Adipocyte (in vitro differentiated cells): ENCODE data around the gene GDA.

ENCODE experiments used
- DNase-seq: peaks from one replicate; pipeline ENCODE4 v3.0.0-alpha.2; 2015; ENCODE audit warnings: low read depth
- H3K27me3 ChIP-seq: replicated peaks from 2 replicates; pipeline ENCODE4 v1.7.0; 2013; ENCODE audit warnings: mild to moderate bottlenecking, low read length, moderate library complexity; ENCODE audit not compliant: control insufficient read depth, insufficient read depth
- H3K36me3 ChIP-seq: 2 replicates; pipeline ENCODE4 v1.7.0; 2013; ENCODE audit warnings: low read length, mild to moderate bottlenecking, moderate library complexity; ENCODE audit not compliant: control insufficient read depth, insufficient read depth, severe bottlenecking
- H3K4me1 ChIP-seq: 2 replicates; pipeline ENCODE4 v1.7.0; 2013; ENCODE audit warnings: mild to moderate bottlenecking, low read length, moderate library complexity; ENCODE audit not compliant: control insufficient read depth, insufficient read depth
- H3K4me3 ChIP-seq: 2 replicates; pipeline ENCODE4 v1.7.0; 2013; ENCODE audit warnings: mild to moderate bottlenecking, low read length, moderate library complexity
- H3K9ac ChIP-seq: 2 replicates; pipeline ENCODE4 v1.7.0; 2013; ENCODE audit warnings: mild to moderate bottlenecking, low read length, moderate library complexity
- H3K9me3 ChIP-seq: 2 replicates; pipeline ENCODE4 v1.7.0; 2013; ENCODE audit warnings: mild to moderate bottlenecking, low read length, moderate library complexity; ENCODE audit not compliant: control insufficient read depth

Gene GDA

GRCh38 chr9:72185561-72185960, 36.3 kb downstream of the GDA start:
- no peak overlapping the region for H3K9ac ChIP-seq
- peaks cover 6% of the 10 kb centered on the region for H3K27me3 ChIP-seq
- no peak for DNase-seq
- H3K4me3 ChIP-seq, result no peak overlapping the region
- no peaks in the 10 kb centered on the region for H3K36me3 ChIP-seq
- H3K4me1 ChIP-seq, result no peaks in the 10 kb centered on the region
- peaks cover 9% of the 10 kb centered on the region for H3K9me3 ChIP-seq

GRCh38 chr9:72187121-72187695, 38.0 kb downstream of the GDA start:
- Histone ChIP-seq H3K9me3 (peaks cover 9% of the 10 kb centered on the region), H3K27me3 (peaks cover 6% of the 10 kb centered on the region), H3K36me3 (no peaks in the 10 kb centered on the region), H3K4me3 (no peak overlapping the region), H3K4me1 (no peaks in the 10 kb centered on the region), H3K9ac (no peak overlapping the region)
- DNase-seq, result no peak

GRCh38 chr9:72188232-72188631, 39.0 kb downstream of the GDA start:
- Histone ChIP-seq H3K9me3 (peaks cover 4% of the 10 kb centered on the region), H3K27me3 (peaks cover 6% of the 10 kb centered on the region), H3K4me3 (no peak overlapping the region), H3K4me1 (no peaks in the 10 kb centered on the region), H3K36me3 (no peaks in the 10 kb centered on the region), H3K9ac (no peak overlapping the region)
- DNase-seq, result no peak

- H3K4me3 ChIP-seq, result no peak overlapping the region
- no peaks in the 10 kb centered on the region for H3K4me1 ChIP-seq
- no peaks in the 10 kb centered on the region for H3K36me3 ChIP-seq
- H3K9me3 ChIP-seq, result no peaks in the 10 kb centered on the region
- no peak for DNase-seq
- peaks cover 1% of the 10 kb centered on the region for H3K27me3 ChIP-seq
- H3K9ac ChIP-seq, result no peak overlapping the region
Measured at GRCh38 chr9:72193478-72193881, 44.2 kb downstream of the GDA start.

GRCh38 chr9:72199238-72199637, 50.0 kb downstream of the GDA start:
- Histone ChIP-seq H3K36me3 (no peaks in the 10 kb centered on the region), H3K27me3 (peaks cover 15% of the 10 kb centered on the region), H3K4me3 (no peak overlapping the region), H3K4me1 (no peaks in the 10 kb centered on the region), H3K9me3 (no peaks in the 10 kb centered on the region), H3K9ac (no peak overlapping the region)
- no peak for DNase-seq

GRCh38 chr9:72200452-72200851, 51.2 kb downstream of the GDA start:
- Histone ChIP-seq H3K9ac (no peak overlapping the region), H3K27me3 (peaks cover 15% of the 10 kb centered on the region), H3K9me3 (no peaks in the 10 kb centered on the region), H3K36me3 (no peaks in the 10 kb centered on the region), H3K4me3 (no peak overlapping the region), H3K4me1 (no peaks in the 10 kb centered on the region)
- no peak for DNase-seq

- no peak for DNase-seq
- H3K9me3 ChIP-seq, result no peaks in the 10 kb centered on the region
- H3K27me3 ChIP-seq, result peaks cover 15% of the 10 kb centered on the region
- H3K4me3 ChIP-seq, result no peak overlapping the region
- H3K9ac ChIP-seq, result no peak overlapping the region
- no peaks in the 10 kb centered on the region for H3K36me3 ChIP-seq
- H3K4me1 ChIP-seq, result no peaks in the 10 kb centered on the region
Measured at GRCh38 chr9:72202009-72202408, 52.8 kb downstream of the GDA start.

- peak; percentile 41 for DNase-seq
- Histone ChIP-seq H3K4me1 (no peaks in the 10 kb centered on the region), H3K9me3 (no peaks in the 10 kb centered on the region), H3K27me3 (peaks cover 15% of the 10 kb centered on the region), H3K4me3 (no peak overlapping the region), H3K9ac (no peak overlapping the region), H3K36me3 (no peaks in the 10 kb centered on the region)
Measured at GRCh38 chr9:72203205-72203803, 54.1 kb downstream of the GDA start.

GRCh38 chr9:72204062-72204461, 54.8 kb downstream of the GDA start:
- no peaks in the 10 kb centered on the region for H3K36me3 ChIP-seq
- H3K9me3 ChIP-seq, result no peaks in the 10 kb centered on the region
- no peak for DNase-seq
- no peak overlapping the region for H3K4me3 ChIP-seq
- H3K4me1 ChIP-seq, result no peaks in the 10 kb centered on the region
- no peak overlapping the region for H3K9ac ChIP-seq
- H3K27me3 ChIP-seq, result peaks cover 15% of the 10 kb centered on the region

GRCh38 chr9:72205513-72205912, 56.3 kb downstream of the GDA start:
- Histone ChIP-seq H3K9me3 (no peaks in the 10 kb centered on the region), H3K27me3 (peaks cover 17% of the 10 kb centered on the region), H3K4me1 (no peaks in the 10 kb centered on the region), H3K9ac (no peak overlapping the region), H3K4me3 (no peak overlapping the region), H3K36me3 (no peaks in the 10 kb centered on the region)
- no peak for DNase-seq

- peaks cover 15% of the 10 kb centered on the region for H3K27me3 ChIP-seq
- no peak for DNase-seq
- no peak overlapping the region for H3K9ac ChIP-seq
- H3K9me3 ChIP-seq, result no peaks in the 10 kb centered on the region
- H3K4me3 ChIP-seq, result no peak overlapping the region
- H3K36me3 ChIP-seq, result no peaks in the 10 kb centered on the region
- no peaks in the 10 kb centered on the region for H3K4me1 ChIP-seq
Measured at GRCh38 chr9:72207278-72207677, 58.0 kb downstream of the GDA start.

GRCh38 chr9:72210522-72210921, 61.3 kb downstream of the GDA start:
- DNase-seq, result no peak
- H3K9me3 ChIP-seq, result no peaks in the 10 kb centered on the region
- H3K36me3 ChIP-seq, result no peaks in the 10 kb centered on the region
- H3K4me1 ChIP-seq, result no peaks in the 10 kb centered on the region
- peaks cover 14% of the 10 kb centered on the region for H3K27me3 ChIP-seq
- H3K4me3 ChIP-seq, result no peak overlapping the region
- H3K9ac ChIP-seq, result no peak overlapping the region
